HL-60/S4 treated with retinoic acid at 250 ng/mL for 4 days and 3 days (cell line): Measurements from ENCODE around the gene MRPL34.

ENCODE experiments used
- in situ Hi-C: fragments of 300-500 bp; cut with MboI; formaldehyde crosslinking; loops from 2 replicates; pipeline ENCODE4 v1.7.0; 2022; ENCODE audit warnings: low sequenced_read_pairs

MRPL34 gene

GRCh38 chr19:17339088-17339741 lies 33.5 kb downstream of the MRPL34 start:
- in situ Hi-C loops: no loop called here

DNA sequence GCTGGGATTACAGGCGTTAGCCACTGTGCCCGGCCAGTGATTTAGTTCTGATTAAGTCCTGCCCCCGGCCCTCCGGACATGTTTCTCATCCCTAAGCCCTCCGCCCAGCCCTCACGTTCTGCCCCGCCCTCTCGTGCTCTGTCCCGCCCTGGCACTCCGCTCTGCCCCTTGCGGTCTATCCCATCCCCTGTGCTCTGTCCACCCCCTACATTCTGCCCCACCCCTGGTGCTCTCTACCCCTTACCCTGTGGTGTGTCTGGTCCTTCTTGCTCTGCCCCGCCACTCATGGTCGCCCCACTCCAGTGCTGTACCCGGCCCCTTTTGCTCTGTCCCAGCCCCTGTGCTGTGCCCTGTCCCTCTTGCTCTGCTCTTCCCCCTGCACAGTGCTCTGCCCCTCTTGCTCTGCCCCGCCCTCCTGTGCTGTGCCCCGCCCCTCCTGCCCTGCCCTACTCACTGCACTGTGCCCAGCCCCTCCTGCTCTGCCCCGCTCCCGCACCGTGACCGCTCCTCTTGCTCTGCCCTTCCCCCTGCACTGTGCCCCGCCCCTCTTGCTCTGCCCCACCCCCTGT lies 34.7 kb downstream of the MRPL34 start:
- in situ Hi-C loops: no loop called here

GRCh38 chr19:17340871-17341357 lies 35.2 kb downstream of the MRPL34 start:
- in situ Hi-C loops: no loop called here

DNA sequence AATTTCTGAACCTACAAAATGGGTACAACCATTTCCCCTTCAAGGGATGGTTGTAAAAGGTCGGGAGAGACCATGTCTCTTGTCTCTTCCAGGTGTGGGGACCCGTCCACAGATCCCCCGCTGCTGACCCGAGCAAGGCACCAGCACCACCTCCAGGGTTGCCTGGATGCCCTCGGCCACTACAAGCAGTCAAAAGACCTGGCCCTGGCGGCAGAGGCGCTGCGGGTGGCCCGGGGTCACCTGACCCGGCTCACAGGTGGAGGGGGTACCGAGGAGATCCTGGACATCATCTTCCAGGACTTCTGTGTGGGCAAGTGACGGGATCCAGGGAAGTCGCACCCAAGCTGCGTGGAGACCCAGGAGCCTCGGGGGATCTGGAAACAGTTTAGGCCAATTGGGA lies 35.7 kb downstream of the MRPL34 start:
- in situ Hi-C loops: no loop called here

- in situ Hi-C loops: no loop called here
These were observed 36.2 kb downstream of the MRPL34 start for GRCh38 chr19:17341845-17342244.

GRCh38 chr19:17346109-17346671 lies 40.5 kb downstream of the MRPL34 start:
- in situ Hi-C loops: no loop called here

DNA sequence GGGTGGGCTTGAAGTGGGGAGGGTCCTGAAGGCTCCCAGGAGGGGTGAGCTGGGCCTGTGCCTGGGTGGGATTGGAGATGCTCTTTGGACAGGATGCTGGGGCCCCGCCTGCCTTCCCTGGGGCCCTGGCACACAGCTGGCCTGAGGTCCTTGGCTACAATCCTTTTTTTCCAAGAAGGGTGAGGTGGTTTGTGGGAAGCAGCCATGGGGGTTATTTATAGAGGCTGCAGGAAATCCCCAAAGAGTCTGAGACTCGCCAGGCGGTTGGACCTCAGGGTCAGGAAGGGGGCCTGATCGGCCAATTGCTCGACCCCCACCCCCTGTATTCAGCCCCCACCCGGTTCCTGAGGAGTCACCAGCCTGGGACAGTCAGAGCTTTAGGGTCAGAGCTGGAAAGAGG lies 41.7 kb downstream of the MRPL34 start:
- in situ Hi-C loops: no loop called here

DNA sequence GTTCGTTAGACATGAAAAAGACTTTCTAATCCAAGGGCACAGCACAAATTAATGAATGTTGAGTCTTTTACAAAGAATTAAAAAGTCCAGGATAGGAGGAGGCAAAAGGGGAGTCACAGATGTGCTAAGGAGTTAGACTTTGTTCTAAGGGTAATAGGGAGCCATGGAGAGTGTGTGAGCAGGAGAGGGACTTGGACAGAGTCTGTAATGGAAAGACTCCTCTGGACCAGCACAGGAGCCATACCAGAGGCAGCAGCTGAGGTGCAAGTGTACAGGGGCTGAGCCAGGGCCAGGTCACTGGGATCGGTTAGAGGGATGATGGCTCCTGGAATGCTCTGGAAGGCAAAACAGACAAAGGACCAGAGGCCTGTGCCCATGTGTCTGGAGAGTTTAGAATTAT lies 42.2 kb downstream of the MRPL34 start:
- in situ Hi-C loops: no loop called here

- in situ Hi-C loops: no loop called here
These were observed 43.0 kb downstream of the MRPL34 start for GRCh38 chr19:17348700-17349099.

DNA sequence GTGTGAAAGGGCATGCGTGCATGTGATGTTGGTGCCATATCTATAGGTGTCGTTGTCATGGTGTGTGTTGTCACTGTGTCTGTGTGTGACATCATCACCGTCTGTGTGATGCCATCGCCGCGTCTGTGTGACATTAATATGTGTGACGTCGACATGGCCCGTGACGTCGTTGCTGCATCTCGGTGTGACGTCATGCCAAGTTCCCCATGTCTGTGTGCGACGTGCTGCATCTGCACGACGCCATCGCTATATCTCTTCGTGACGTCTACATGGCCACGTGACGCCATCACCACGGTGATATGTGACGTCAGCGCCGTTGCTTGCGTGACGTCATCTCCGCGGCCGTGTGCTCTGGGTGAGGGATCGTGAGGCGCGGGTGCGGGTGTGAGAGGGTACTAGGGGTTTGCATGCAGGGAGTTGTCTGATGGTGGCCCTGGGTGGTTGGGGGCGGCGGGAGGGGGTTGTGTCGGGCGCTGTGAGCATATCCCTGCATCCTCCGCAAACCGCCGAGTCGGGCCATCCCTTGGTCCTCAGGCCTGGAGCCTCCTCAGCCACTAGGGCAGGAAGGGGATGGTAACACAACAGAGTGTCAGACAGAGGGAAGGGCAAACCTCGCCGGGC lies 46.3 kb downstream of the MRPL34 start:
- in situ Hi-C loops: no loop called here

GRCh38 chr19:17352608-17353280 lies 47.1 kb downstream of the MRPL34 start:
- in situ Hi-C loops: no loop called here

DNA sequence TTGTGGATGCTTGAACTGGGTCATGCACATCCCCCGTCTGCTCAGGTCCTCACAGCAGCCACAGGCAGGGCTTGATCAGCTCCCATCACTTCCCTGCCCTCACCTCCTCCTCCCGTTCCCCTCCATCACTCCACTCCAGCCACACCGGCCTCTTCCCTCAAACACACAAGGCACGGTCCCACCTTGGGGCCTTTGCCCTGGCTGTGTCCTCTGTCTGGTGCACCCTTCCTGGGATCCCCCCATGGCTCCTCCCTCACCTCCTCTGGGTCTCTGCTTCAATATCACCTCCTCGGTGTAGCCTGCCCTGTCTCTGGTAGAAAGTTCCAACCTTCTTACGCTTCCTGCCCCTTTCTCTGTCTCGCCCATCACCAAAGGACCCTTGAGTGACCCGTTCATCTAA lies 47.7 kb downstream of the MRPL34 start:
- in situ Hi-C loops: no loop called here
